Ascending aorta (tissue), 2 donors: ENCODE results near the gene NPIPB8. TPM values are rescaled to one million over a fixed set of nuclear protein-coding genes. Genes with fewer than 3 reads are reported as not detected.
"Not testable (repeated sequence)": the region's sequence is repeated elsewhere in the genome, so short reads cannot be mapped to it uniquely, and the experiment has no call there.

Experiments used
- DNase-seq, 2 donors: peaks; one replicate each; pipeline ENCODE4 v3.0.0-alpha.2; 2019; ENCODE audit warnings: low spot score in 2 of 2
- H3K27ac ChIP-seq, 2 donors: fragments of 200-600 bp; sonication (generic); one replicate each; pipeline ENCODE4 v1.5.1; 2016 to 2017; ENCODE audit warnings: mild to moderate bottlenecking in 1 of 2
- H3K27me3 ChIP-seq: fragments of 200-600 bp; sonication (generic); one replicate; pipeline ENCODE4 v1.5.1; 2017
- H3K36me3 ChIP-seq, 2 donors: fragments of 200-600 bp; sonication (generic); one replicate each; pipeline ENCODE4 v1.5.1; 2016
- H3K4me1 ChIP-seq, 2 donors: fragments of 200-600 bp; sonication (generic); one replicate each; pipeline ENCODE4 v1.5.1; 2016 to 2017; ENCODE audit warnings: mild to moderate bottlenecking in 1 of 2
- H3K4me3 ChIP-seq, 2 donors: fragments of 200-600 bp; sonication (generic); one replicate each; pipeline ENCODE4 v1.5.1; 2016 to 2017; ENCODE audit warnings: mild to moderate bottlenecking in 1 of 2
- H3K9me3 ChIP-seq, 2 donors: fragments of 200-600 bp; sonication (generic); one replicate each; pipeline ENCODE4 v1.5.1; 2016
- intact Hi-C: fragments of 100-400 bp; cut with DNase I; formaldehyde crosslinking; loops from one replicate; pipeline ENCODE4 v1.15.1; 2023
- total RNA-seq: library from RNA; depleted of rRNA; stranded (reverse); fragments of >200 nt; gene quantifications from one replicate; pipeline ENCODE4 v1.1.0, GENCODE V29; 2016
- TF ChIP-seq, protein P1 (sequence below), 3 experiments: fragments of 200-600 bp in 2 of 3; fragments of 450-650 bp in 1 of 3; sonication (generic) in 2 of 3; IDR thresholded peaks; one replicate each; pipeline ENCODE4 v1.5.1; 2016 to 2019; ENCODE audit warnings: antibody characterized with exemption in 3 of 3, mild to moderate bottlenecking in 1 of 3, moderate library complexity in 1 of 3

Gene NPIPB8
- not detected for total RNA-seq

DNA sequence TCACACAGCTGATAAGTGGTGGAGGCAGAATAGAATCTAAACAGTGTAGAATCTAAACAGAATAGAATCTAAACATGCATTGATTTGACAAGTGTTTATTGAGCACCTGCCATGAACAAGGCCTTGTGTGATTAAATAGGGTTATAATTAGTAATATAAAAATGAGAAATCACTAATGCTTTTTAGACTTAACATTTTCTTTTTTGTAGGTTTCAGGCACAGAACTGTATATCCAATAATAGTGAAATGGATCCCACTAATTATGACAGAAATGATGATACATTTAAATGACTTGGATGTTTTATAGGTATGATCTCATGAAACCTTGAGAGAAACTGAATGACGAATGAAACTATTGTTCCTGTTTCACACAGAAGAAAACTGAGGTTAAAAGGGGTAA is at the start of gene NPIPB8:
Gene NPIPB8, plus strand, starts transcription at position 301 of the 400 bp plus-strand sequence. CDS start 296 bp downstream, outside the sequence.
- H3K4me1 ChIP-seq, H3K4me3 ChIP-seq, H3K27ac ChIP-seq, H3K9me3 ChIP-seq, H3K27me3 ChIP-seq, H3K36me3 ChIP-seq, intact Hi-C loops, DNase-seq: not testable (repeated sequence)

DNA sequence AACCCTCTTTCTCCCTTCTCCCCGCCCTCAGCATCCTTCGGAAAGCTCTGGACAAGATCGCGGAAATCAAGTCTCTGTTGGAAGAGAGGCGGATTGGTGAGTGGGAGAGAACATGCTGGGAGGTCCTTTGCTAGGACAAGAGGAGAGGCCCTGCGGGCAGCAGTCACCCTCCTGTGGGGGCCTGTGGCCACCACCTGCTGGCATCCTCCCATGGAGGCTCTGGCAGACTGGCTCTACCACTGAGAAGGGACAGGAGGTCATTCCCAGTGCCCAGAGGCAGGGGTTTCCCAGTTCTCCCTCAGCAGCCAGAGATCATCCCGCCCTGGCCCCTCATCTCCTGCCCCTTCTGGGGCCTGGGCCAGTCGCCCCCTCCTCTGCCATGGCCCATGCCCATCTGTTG is 48.8 kb upstream of the NPIPB8 start:
- TF ChIP-seq, protein P1, sequence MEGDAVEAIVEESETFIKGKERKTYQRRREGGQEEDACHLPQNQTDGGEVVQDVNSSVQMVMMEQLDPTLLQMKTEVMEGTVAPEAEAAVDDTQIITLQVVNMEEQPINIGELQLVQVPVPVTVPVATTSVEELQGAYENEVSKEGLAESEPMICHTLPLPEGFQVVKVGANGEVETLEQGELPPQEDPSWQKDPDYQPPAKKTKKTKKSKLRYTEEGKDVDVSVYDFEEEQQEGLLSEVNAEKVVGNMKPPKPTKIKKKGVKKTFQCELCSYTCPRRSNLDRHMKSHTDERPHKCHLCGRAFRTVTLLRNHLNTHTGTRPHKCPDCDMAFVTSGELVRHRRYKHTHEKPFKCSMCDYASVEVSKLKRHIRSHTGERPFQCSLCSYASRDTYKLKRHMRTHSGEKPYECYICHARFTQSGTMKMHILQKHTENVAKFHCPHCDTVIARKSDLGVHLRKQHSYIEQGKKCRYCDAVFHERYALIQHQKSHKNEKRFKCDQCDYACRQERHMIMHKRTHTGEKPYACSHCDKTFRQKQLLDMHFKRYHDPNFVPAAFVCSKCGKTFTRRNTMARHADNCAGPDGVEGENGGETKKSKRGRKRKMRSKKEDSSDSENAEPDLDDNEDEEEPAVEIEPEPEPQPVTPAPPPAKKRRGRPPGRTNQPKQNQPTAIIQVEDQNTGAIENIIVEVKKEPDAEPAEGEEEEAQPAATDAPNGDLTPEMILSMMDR (IDR thresholded peaks at IDR 0.05), result no peak
- H3K27ac ChIP-seq, result no peak overlapping the region
- H3K4me3 ChIP-seq, result no peak overlapping the region
- H3K4me1 ChIP-seq, result no peaks in the 10 kb centered on the region
- DNase-seq, result no peak
- no peaks in the 10 kb centered on the region for H3K9me3 ChIP-seq
- peaks cover 50 to 71% of the 10 kb centered on the region in 2 donors for H3K36me3 ChIP-seq
- H3K27me3 ChIP-seq, result no peaks in the 10 kb centered on the region
- intact Hi-C loops, result no loop called here

DNA sequence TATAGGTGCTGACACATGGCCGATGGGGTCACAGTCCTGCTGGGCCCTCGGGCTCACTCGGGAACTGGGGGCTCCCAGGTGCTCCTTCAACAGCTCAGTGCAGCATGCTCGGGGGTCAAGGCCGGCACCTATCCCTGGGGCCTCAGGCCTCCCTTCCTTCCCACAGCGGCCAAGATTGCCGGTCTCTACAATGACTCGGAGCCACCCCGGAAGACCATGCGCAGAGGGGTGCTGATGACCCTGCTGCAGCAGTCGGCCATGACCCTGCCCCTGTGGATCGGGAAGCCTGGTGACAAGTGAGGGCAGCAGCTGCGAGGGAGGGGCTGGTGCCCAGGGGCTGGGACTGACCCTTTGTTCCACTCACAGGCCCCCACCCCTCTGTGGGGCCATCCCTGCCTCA is 47.9 kb upstream of the NPIPB8 start:
- H3K4me3 ChIP-seq, result no peak overlapping the region
- no peaks in the 10 kb centered on the region for H3K27me3 ChIP-seq
- no peak for DNase-seq
- intact Hi-C loops, result no loop called here
- no peaks in the 10 kb centered on the region for H3K4me1 ChIP-seq
- TF ChIP-seq, protein P1 (IDR thresholded peaks at IDR 0.05), result no peak
- no peaks in the 10 kb centered on the region for H3K9me3 ChIP-seq
- H3K36me3 ChIP-seq, result peaks cover 47 to 66% of the 10 kb centered on the region in 2 donors
- no peak overlapping the region for H3K27ac ChIP-seq

DNA sequence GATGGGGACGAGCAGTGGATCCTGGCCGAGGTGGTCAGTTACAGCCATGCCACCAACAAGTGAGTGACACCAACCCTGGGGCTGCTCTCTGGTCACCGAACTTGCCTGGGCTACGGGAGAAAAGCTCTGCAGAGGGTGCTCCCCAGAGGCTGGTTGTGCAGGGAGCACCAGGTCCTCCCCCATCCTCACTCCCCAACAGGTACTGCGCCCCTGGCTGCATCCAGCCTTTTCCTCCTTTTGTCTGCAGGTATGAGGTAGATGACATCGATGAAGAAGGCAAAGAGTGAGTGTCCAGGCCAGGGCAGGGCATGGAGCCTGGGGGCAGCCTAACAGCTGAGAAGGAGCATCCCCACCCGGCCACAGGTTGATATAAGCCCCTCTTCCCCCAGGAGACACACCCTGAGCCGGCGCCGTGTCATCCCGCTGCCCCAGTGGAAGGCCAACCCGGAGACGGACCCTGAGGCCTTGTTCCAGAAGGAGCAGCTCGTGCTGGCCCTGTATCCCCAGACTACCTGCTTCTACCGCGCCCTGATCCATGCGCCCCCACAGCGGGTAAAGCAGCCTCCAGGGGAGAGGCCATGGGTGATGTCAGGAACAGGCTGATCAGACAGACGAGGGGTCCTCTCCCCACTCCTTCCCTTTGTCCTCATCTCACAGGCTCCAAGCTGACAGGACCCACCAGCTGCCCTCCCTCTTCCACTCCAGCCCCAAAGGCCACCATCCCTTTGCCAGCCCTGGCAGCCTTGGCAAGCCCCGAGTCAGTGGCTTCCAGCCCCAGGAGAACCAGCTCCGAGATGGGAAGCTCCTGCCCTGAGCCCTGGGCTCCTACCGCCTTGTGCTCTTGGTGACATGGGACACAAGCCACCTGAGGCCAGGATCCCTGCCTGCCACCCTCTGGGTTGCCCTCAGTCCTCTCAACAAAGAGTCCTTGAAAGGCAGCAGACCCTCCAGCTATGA is 47.2 kb upstream of the NPIPB8 start:
- no peaks in the 10 kb centered on the region for H3K9me3 ChIP-seq
- H3K36me3 ChIP-seq, result peaks cover 40 to 59% of the 10 kb centered on the region in 2 donors
- no peaks in the 10 kb centered on the region for H3K4me1 ChIP-seq
- intact Hi-C loops, result no loop called here
- no peak overlapping the region for H3K27ac ChIP-seq
- TF ChIP-seq, protein P1 (IDR thresholded peaks at IDR 0.05), result no peak
- no peaks in the 10 kb centered on the region for H3K27me3 ChIP-seq
- H3K4me3 ChIP-seq, result no peak overlapping the region
- DNase-seq, result no peak

DNA sequence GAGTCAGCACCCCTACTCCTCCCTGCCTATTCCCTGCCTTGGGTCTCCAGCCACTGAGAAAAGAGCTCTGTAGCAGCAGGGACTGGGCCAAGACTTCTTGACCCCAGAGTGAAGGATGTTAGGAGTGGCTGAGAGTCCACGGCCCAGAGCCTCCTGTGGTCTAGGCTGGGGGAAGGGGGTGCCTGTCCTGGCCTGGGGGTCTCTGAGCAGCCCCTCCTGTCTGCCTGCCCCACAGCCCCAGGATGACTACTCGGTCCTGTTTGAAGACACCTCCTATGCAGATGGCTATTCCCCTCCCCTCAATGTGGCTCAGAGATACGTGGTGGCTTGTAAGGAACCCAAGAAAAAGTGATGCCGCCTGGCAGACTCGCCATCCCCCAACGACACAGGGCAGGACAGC is 46.5 kb upstream of the NPIPB8 start:
- TF ChIP-seq, protein P1 (IDR thresholded peaks at IDR 0.05), result no peak
- no peak for DNase-seq
- Histone ChIP-seq H3K9me3 (no peaks in the 10 kb centered on the region), H3K4me1 (no peaks in the 10 kb centered on the region), H3K4me3 (no peak overlapping the region), H3K27me3 (no peaks in the 10 kb centered on the region), H3K36me3 (peaks cover 33 to 52% of the 10 kb centered on the region in 2 donors), H3K27ac (no peak overlapping the region)
- intact Hi-C loops, result no loop called here

DNA sequence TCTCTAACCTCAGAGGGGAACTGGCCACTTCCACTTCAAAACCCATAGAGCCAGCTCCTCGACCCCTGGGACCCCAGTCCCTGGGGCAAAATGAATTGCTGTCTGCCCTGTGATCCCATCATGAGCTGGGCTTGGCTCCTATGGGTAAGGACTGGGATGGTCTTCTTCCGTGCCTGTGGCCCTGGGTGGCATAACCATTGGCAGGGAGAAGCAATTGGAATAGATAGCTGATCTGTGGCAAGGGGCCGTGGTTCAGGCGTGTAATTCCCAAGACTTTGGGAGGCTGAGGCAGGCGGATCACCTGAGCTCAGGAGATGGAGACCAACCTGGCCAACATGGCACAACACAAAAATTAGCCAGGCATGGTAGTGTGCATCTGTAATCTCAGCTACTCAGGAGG is 45.4 kb upstream of the NPIPB8 start:
- no peaks in the 10 kb centered on the region for H3K4me1 ChIP-seq
- H3K4me3 ChIP-seq, result no peak overlapping the region
- intact Hi-C loops, result no loop called here
- peaks cover 29 to 40% of the 10 kb centered on the region in 2 donors for H3K36me3 ChIP-seq
- no peaks in the 10 kb centered on the region for H3K27me3 ChIP-seq
- H3K9me3 ChIP-seq, result no peaks in the 10 kb centered on the region
- TF ChIP-seq, protein P1 (IDR thresholded peaks at IDR 0.05), result no peak
- no peak overlapping the region for H3K27ac ChIP-seq
- no peak for DNase-seq
